ENCODE measurements around the gene C12orf76. TPM values are rescaled to one million over a fixed set of nuclear protein-coding genes. Genes with fewer than 3 reads are reported as not detected.

C12orf76 gene
- polyA plus RNA-seq, 1 of the 3 experiments (the other 2 are of a cell fraction): 29.2 TPM

- TF ChIP-seq REST (IDR thresholded peaks at IDR 0.05; ENCODE audit: low read depth, low read length): no peak
- no peak for TF ChIP-seq YY1 (IDR thresholded peaks at IDR 0.05; ENCODE audit: low read depth)
- TF ChIP-seq TAF1 (IDR thresholded peaks at IDR 0.05; ENCODE audit: borderline replicate concordance, low read depth, low read length): no peak
- TF ChIP-seq GATA2 (CRISPR knock-in tag; IDR thresholded peaks at IDR 0.05): no peak
- no peak for TF ChIP-seq TEAD4 (IDR thresholded peaks at IDR 0.05; ENCODE audit: borderline replicate concordance, insufficient read depth)
- TF ChIP-seq CTCF (IDR thresholded peaks at IDR 0.05): no peak
- ChIA-PET CTCF (interaction anchor here (1.1 to 2.0 kb wide), 3 partner anchors 9 to 34 kb away, joined by 3 to 4 read pairs (median 4); partner anchors contain the start of gene ANKRD13A), POLR2A (no interaction called here)
- Histone ChIP-seq H3K9me3 (no peaks in the 10 kb centered on the region), H3K4me2 (no peak overlapping the region), H3K4me1 (ENCODE audit: control insufficient read depth in 1 of 2, insufficient read depth in 2 of 2, low read depth in 1 of 2, low read length in 1 of 2) (no peaks in the 10 kb centered on the region; a peak in 1 of 4 replicates), H3K4me3 (ENCODE audit: low read depth in 2 of 2, low read length in 1 of 2) (no peak overlapping the region), H3K79me2 (ENCODE audit: insufficient read depth) (peaks cover 41% of the 10 kb centered on the region; the same call in 1 of the 2 replicates), H3F3A (replicated peaks; ENCODE audit: insufficient read depth) (peaks cover 44% of the 10 kb centered on the region), H2AFZ (ENCODE audit: low read depth) (no peak overlapping the region), H3K27me3 (ENCODE audit: insufficient read depth) (no peaks in the 10 kb centered on the region), H3K36me3 (replicated peaks in 1 of 2; ENCODE audit: control insufficient read depth in 1 of 2, insufficient read depth in 2 of 2, low read length in 1 of 2) (peaks cover 43 to 62% of the 10 kb centered on the region in 2 experiments), H4K20me1 (ENCODE audit: insufficient read depth) (no peaks in the 10 kb centered on the region), H3K27ac (ENCODE audit: low read depth in 2 of 2, low read length in 1 of 2) (no peak overlapping the region), H3K9me2 (no peaks in the 10 kb centered on the region), H3K9ac (no peak overlapping the region)
- no peak for DNase-seq
- 95% methylated on average over 3 of the region's 3 CpGs for WGBS (ENCODE audit: low lambda C conversion rate)
Measured at GRCh38 chr12:110033888-110034287, 14.4 kb downstream of the C12orf76 start.

GRCh38 chr12:110029290-110029815 is 19.0 kb downstream of the C12orf76 start:
- ChIA-PET POLR2A (no interaction called here), CTCF (interaction anchor here (1.0 to 1.3 kb wide), 2 partner anchors 9 to 17 kb away, joined by 3 to 5 read pairs; no protein-coding TSS in a partner anchor)
- Histone ChIP-seq H3K9me2 (no peaks in the 10 kb centered on the region), H3F3A (replicated peaks; ENCODE audit: insufficient read depth) (peaks cover 28% of the 10 kb centered on the region), H3K27ac (ENCODE audit: low read depth in 2 of 2, low read length in 1 of 2) (no peak overlapping the region), H3K9ac (no peak overlapping the region), H3K4me3 (ENCODE audit: low read depth in 2 of 2, low read length in 1 of 2) (no peak overlapping the region), H3K27me3 (ENCODE audit: insufficient read depth) (no peaks in the 10 kb centered on the region), H4K20me1 (ENCODE audit: insufficient read depth) (peaks cover 5% of the 10 kb centered on the region; the same call in 1 of the 2 replicates), H3K79me2 (ENCODE audit: insufficient read depth) (peaks cover 4% of the 10 kb centered on the region; the same call in 1 of the 2 replicates), H3K9me3 (no peaks in the 10 kb centered on the region), H3K36me3 (replicated peaks in 1 of 2; ENCODE audit: control insufficient read depth in 1 of 2, insufficient read depth in 2 of 2, low read length in 1 of 2) (peaks cover 37 to 64% of the 10 kb centered on the region in 2 experiments), H2AFZ (ENCODE audit: low read depth) (no peak overlapping the region), H3K4me1 (ENCODE audit: control insufficient read depth in 1 of 2, insufficient read depth in 2 of 2, low read depth in 1 of 2, low read length in 1 of 2) (peaks cover 2 to 10% of the 10 kb centered on the region in 2 experiments; a peak in 3 of 4 replicates), H3K4me2 (no peak overlapping the region)
- 95% methylated on average over 2 of the region's 2 CpGs for WGBS (ENCODE audit: low lambda C conversion rate)
- no peak for DNase-seq
- TF ChIP-seq FOSL2 (IDR thresholded peaks at IDR 0.05; ENCODE audit: borderline replicate concordance, low read depth) (no peak), RCOR1 (IDR thresholded peaks at IDR 0.05; ENCODE audit: low read length) (no peak), MEF2A (IDR thresholded peaks at IDR 0.05; ENCODE audit: borderline replicate concordance, low read depth) (no peak), CTCF (IDR thresholded peaks at IDR 0.05) (no peak), ZBTB33 (IDR thresholded peaks at IDR 0.05; ENCODE audit: borderline replicate concordance, low read depth) (no peak), POLR2AphosphoS5 (IDR thresholded peaks at IDR 0.05; ENCODE audit: low read depth, low read length) (no peak), SIN3A (IDR thresholded peaks at IDR 0.05; ENCODE audit: borderline replicate concordance, low read depth, low read length) (no peak), EP300 (IDR thresholded peaks at IDR 0.05; ENCODE audit: borderline replicate concordance in 1 of 2, low read depth in 1 of 2, low read length in 1 of 2) (no peak), JUND (IDR thresholded peaks at IDR 0.05) (no peak), TAF1 (IDR thresholded peaks at IDR 0.05; ENCODE audit: borderline replicate concordance, low read depth, low read length) (no peak), FOXM1 (IDR thresholded peaks at IDR 0.05; ENCODE audit: low read depth) (no peak), NRF1 (IDR thresholded peaks at IDR 0.05; ENCODE audit: low read depth, low read length) (no peak)
